ENCODE results near the gene ZNF518B. TPM values are rescaled to one million over a fixed set of nuclear protein-coding genes. Genes with fewer than 3 reads are reported as not detected.

ZNF518B gene
- total and polyA plus RNA-seq, 12 donors: 2.6 to 45.1 (median 20.3) TPM

- DNase-seq: no peak
- no peak overlapping the region for H3K4me3 ChIP-seq
- no peaks in the 10 kb centered on the region for H3K4me1 ChIP-seq (replicated peaks in 1 of 2)
- intact Hi-C loops (cut with DNase I): no loop called here
- H3K27ac ChIP-seq: no peak overlapping the region
- 94 to 96% (median 95%) methylated on average over 5 of the region's 5 CpGs for WGBS, 4 donors
- H3K27me3 ChIP-seq: no peaks in the 10 kb centered on the region
- H3K36me3 ChIP-seq (replicated peaks in 1 of 2): peaks cover 0 to 12% of the 10 kb centered on the region in 2 donors
- TF ChIP-seq, protein P1, sequence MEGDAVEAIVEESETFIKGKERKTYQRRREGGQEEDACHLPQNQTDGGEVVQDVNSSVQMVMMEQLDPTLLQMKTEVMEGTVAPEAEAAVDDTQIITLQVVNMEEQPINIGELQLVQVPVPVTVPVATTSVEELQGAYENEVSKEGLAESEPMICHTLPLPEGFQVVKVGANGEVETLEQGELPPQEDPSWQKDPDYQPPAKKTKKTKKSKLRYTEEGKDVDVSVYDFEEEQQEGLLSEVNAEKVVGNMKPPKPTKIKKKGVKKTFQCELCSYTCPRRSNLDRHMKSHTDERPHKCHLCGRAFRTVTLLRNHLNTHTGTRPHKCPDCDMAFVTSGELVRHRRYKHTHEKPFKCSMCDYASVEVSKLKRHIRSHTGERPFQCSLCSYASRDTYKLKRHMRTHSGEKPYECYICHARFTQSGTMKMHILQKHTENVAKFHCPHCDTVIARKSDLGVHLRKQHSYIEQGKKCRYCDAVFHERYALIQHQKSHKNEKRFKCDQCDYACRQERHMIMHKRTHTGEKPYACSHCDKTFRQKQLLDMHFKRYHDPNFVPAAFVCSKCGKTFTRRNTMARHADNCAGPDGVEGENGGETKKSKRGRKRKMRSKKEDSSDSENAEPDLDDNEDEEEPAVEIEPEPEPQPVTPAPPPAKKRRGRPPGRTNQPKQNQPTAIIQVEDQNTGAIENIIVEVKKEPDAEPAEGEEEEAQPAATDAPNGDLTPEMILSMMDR (IDR thresholded peaks at IDR 0.05): no peak
- TF ChIP-seq POLR2A (IDR thresholded peaks at IDR 0.05): no peak
- no peaks in the 10 kb centered on the region for H3K9me3 ChIP-seq (replicated peaks in 1 of 3)
Observed at GRCh38 chr4:10448991-10449390, 8.2 kb downstream of the ZNF518B start.

GRCh38 chr4:10442976-10443375, 14.2 kb downstream of the ZNF518B start:
- no peak overlapping the region for H3K4me3 ChIP-seq
- H3K36me3 ChIP-seq (replicated peaks in 1 of 2): peaks cover 0 to 11% of the 10 kb centered on the region in 2 donors
- no peaks in the 10 kb centered on the region for H3K4me1 ChIP-seq (replicated peaks in 1 of 2)
- peaks cover 0 to 4% (median 0%) of the 10 kb centered on the region in 3 donors for H3K9me3 ChIP-seq (replicated peaks in 1 of 3)
- TF ChIP-seq, protein P1 (IDR thresholded peaks at IDR 0.05): no peak
- no peak for DNase-seq
- H3K27ac ChIP-seq: no peak overlapping the region
- intact Hi-C loops (cut with DNase I): no loop called here
- no peaks in the 10 kb centered on the region for H3K27me3 ChIP-seq
- WGBS, 4 donors: 85 to 93% (median 92%) methylated on average over 5 of the region's 5 CpGs

DNA sequence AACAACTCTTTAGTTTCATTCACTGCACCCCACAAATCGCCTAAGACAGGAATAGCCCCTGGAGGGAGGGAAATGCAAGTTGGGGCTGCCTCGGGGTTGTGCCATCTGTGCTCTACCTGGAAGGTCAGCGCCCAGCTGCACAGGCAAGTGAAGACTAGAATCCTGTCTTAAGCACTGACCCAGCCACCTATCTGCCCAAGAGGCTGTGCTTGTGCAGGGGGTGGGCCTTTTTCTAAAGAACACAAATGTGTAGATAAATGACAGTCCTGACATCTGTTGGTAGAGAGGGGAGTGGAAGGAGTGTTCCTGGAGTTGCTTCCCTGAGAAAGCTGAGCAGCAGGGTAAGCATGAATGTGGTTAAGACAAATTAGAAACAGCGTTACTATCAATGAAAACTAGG, 15.7 kb downstream of the ZNF518B start:
- TF ChIP-seq, protein P1 (IDR thresholded peaks at IDR 0.05): no peak
- TF ChIP-seq POLR2A (IDR thresholded peaks at IDR 0.05): no peak
- H3K4me1 ChIP-seq (replicated peaks in 1 of 2): no peaks in the 10 kb centered on the region
- H3K27me3 ChIP-seq: no peaks in the 10 kb centered on the region
- DNase-seq: no peak
- peaks cover 0 to 4% (median 0%) of the 10 kb centered on the region in 3 donors for H3K9me3 ChIP-seq (replicated peaks in 1 of 3)
- WGBS, 4 donors: 82 to 89% (median 87%) methylated on average over 4 of the region's 4 CpGs
- intact Hi-C loops (cut with DNase I): no loop called here
- no peak overlapping the region for H3K4me3 ChIP-seq
- H3K36me3 ChIP-seq (replicated peaks in 1 of 2): peaks cover 0 to 11% of the 10 kb centered on the region in 2 donors
- H3K27ac ChIP-seq: no peak overlapping the region

DNA sequence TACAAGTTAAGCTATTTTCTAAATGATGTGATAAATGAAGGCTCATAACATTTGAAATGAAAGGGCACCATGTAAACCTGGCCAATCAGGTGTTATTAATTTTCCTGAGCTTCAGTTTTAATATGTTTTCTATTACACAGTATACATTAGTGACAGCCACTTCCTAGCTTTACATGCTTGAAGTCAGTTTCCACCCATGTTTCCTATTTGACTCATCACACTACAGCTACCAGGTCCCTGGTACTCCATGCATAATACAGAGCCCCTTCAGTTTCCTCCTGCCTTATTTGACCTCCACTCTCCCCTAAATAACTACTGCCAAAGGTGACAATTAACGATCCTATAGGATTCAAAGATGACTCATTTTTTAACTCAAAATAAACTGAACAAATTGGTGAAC, 18.3 kb downstream of the ZNF518B start:
- TF ChIP-seq, protein P1 (IDR thresholded peaks at IDR 0.05): no peak
- TF ChIP-seq POLR2A (IDR thresholded peaks at IDR 0.05): no peak
- DNase-seq: no peak
- H3K9me3 ChIP-seq (replicated peaks in 1 of 3): peaks cover 0 to 4% (median 0%) of the 10 kb centered on the region in 3 donors
- H3K4me3 ChIP-seq: no peak overlapping the region
- no peaks in the 10 kb centered on the region for H3K36me3 ChIP-seq (replicated peaks in 1 of 2)
- intact Hi-C loops (cut with DNase I): no loop called here
- no peaks in the 10 kb centered on the region for H3K4me1 ChIP-seq (replicated peaks in 1 of 2)
- WGBS, 4 donors: 55 to 85% (median 66%) methylated on average over 1 of the region's 1 CpG
- no peaks in the 10 kb centered on the region for H3K27me3 ChIP-seq
- H3K27ac ChIP-seq: no peak overlapping the region

All from adrenal gland (tissue), 12 donors.